K562 (cell line): ENCODE results near the gene ATP5F1C. TPM values are rescaled to one million over a fixed set of nuclear protein-coding genes. Genes with fewer than 3 reads are reported as not detected.

ENCODE experiments used
- ARID2 ChIP-seq: fragments of 450-650 bp; IDR thresholded peaks from 2 replicates; pipeline ENCODE4 v1.6.1; 2017; ENCODE audit warnings: antibody characterized with exemption, mild to moderate bottlenecking
- BHLHE40 ChIP-seq: IDR thresholded peaks from 2 replicates; pipeline ENCODE4 v1.6.1; 2011; ENCODE audit warnings: low read length, improper control_type of control experiment
- BRD4 ChIP-seq: fragments of 200-600 bp; sonication (generic); IDR thresholded peaks from 2 replicates; pipeline ENCODE4 v1.6.1; 2017; ENCODE audit warnings: inconsistent platforms
- DACH1 ChIP-seq: fragments of 450-650 bp; IDR thresholded peaks from 2 replicates; pipeline ENCODE4 v1.6.1; 2018; ENCODE audit not compliant: partially characterized antibody
- HNRNPL ChIP-seq: fragments of 200-400 bp; formaldehyde crosslinking; IDR thresholded peaks from 2 replicates; pipeline ENCODE4 v1.6.1; 2017; ENCODE audit warnings: low read depth, mild to moderate bottlenecking, low read length
- NCOA2 ChIP-seq, 2 experiments: fragments of 450-650 bp; IDR thresholded peaks; 2 replicates each; pipeline ENCODE4 v1.6.1; 2018; ENCODE audit warnings: mild to moderate bottlenecking in 2 of 2, moderate library complexity in 1 of 2; ENCODE audit not compliant: partially characterized antibody in 2 of 2
- NFATC3 ChIP-seq: fragments of 450-650 bp; IDR thresholded peaks from 2 replicates; pipeline ENCODE4 v1.6.1; 2017; ENCODE audit warnings: mild to moderate bottlenecking
- POLR2AphosphoS2 ChIP-seq: IDR thresholded peaks from 2 replicates; pipeline ENCODE4 v1.6.1; 2012; ENCODE audit warnings: low read length, improper control_type of control experiment
- PTRF ChIP-seq: fragments of 450-650 bp; IDR thresholded peaks from 2 replicates; pipeline ENCODE4 v1.6.1; 2016; ENCODE audit warnings: mild to moderate bottlenecking, missing genetic modification characterization, missing compliant biosample characterization
- RFX5 ChIP-seq: IDR thresholded peaks from 2 replicates; pipeline ENCODE4 v1.6.1; 2011; ENCODE audit warnings: low read depth, mild to moderate bottlenecking, improper control_type of control experiment, low read length
- SAFB2 ChIP-seq: fragments of 200-400 bp; formaldehyde crosslinking; IDR thresholded peaks from 2 replicates; pipeline ENCODE4 v1.6.1; 2018; ENCODE audit warnings: borderline replicate concordance, low read length, low read depth, moderate library complexity; ENCODE audit not compliant: severe bottlenecking
- TSC22D4 ChIP-seq: fragments of 450-650 bp; IDR thresholded peaks from 2 replicates; pipeline ENCODE4 v1.6.1; 2016; ENCODE audit warnings: missing genetic modification characterization, missing biosample characterization, control low read depth
- XRCC4 ChIP-seq: IDR thresholded peaks from one replicate; pipeline ENCODE4 v1.6.1; 2011; ENCODE audit not compliant: insufficient read depth, insufficient read length; ENCODE audit errors: extremely low read depth
- ZC3H8 ChIP-seq: fragments of 450-650 bp; IDR thresholded peaks from 2 replicates; pipeline ENCODE4 v1.6.1; 2017
- ZNF124 ChIP-seq: sonication (generic); formaldehyde crosslinking; IDR thresholded peaks from 2 replicates; pipeline ENCODE4 v1.8.1; 2022; ENCODE audit warnings: missing genetic modification reagents
- ZNF3 ChIP-seq: fragments of 250-450 bp; sonication (Bioruptor Pico); IDR thresholded peaks from 2 replicates; pipeline ENCODE4 v1.5.0; 2021; ENCODE audit warnings: mild to moderate bottlenecking, moderate library complexity
- ZNF644 ChIP-seq: fragments of 200-800 bp; sonication (Bioruptor generic); IDR thresholded peaks from 2 replicates; pipeline ENCODE4 v1.6.1; 2016; ENCODE audit warnings: low read depth, missing genetic modification characterization, missing compliant biosample characterization
- polyA plus RNA-seq, 8 experiments: library from polyadenylated mRNA; depleted of rRNA in 4 of 8; stranded (reverse) in 5 of 8; unstranded in 3 of 8; fragments of >200 nt; fragmentation: Nextera tagmentation in 2 of 8; fragmentation: Illumina TruSeq in 1 of 8; extraction: Ambion mirVana in 2 of 8; extraction: Trizol in 1 of 8; gene quantifications; 2 replicates each; pipeline versions ENCODE4 v1.2.1 to v1.2.3, GENCODE V29; 2011 to 2014; ENCODE audit warnings: inconsistent platforms in 1 of 8, missing spikeins in 1 of 8
- total RNA-seq, 7 experiments: library from RNA; depleted of rRNA in 6 of 7; stranded (reverse); fragments of >200 nt in 6 of 7; fragmentation: Illumina TruSeq in 2 of 7; extraction: Trizol in 2 of 7; gene quantifications; 2 replicates each; pipeline versions ENCODE4 v1.2.1 to v1.2.3, GENCODE V29; 2011 to 2021; ENCODE audit warnings: low replicate concordance in 1 of 7
- TF ChIP-seq, protein P1 (sequence below): fragments of 250-450 bp; sonication (Bioruptor Pico); IDR thresholded peaks from 2 replicates; pipeline ENCODE4 v1.8.0; 2022; ENCODE audit warnings: moderate library complexity, mild to moderate bottlenecking, inconsistent platforms
- TF ChIP-seq, protein P2 (sequence below): sonication (generic); formaldehyde crosslinking; IDR thresholded peaks from 2 replicates; pipeline ENCODE4 v1.8.0; 2022; ENCODE audit warnings: mild to moderate bottlenecking, missing genetic modification reagents
- TF ChIP-seq, protein P3 (sequence below): fragments of 250-450 bp; sonication (Bioruptor Pico); IDR thresholded peaks from 2 replicates; pipeline ENCODE4 v1.5.1; 2021; ENCODE audit warnings: mild to moderate bottlenecking
- TF ChIP-seq, protein P4 (sequence below): fragments of 450-650 bp; conservative IDR thresholded peaks from 2 replicates; pipeline ENCODE4 v1.6.1; 2016; ENCODE audit warnings: missing genetic modification characterization, low read depth, mild to moderate bottlenecking, missing compliant biosample characterization, moderate library complexity
- TF ChIP-seq, protein P5 (sequence below): fragments of 200-800 bp; sonication (Bioruptor generic); IDR thresholded peaks from 2 replicates; pipeline ENCODE4 v1.6.1; 2017; ENCODE audit warnings: missing genetic modification characterization, missing compliant biosample characterization

ATP5F1C gene
- total and polyA plus RNA-seq, 9 of the 15 experiments (the other 6 are each of a cell fraction or from before 2014, with no cell fraction given), result 389 to 1,475 (median 559) TPM

DNA sequence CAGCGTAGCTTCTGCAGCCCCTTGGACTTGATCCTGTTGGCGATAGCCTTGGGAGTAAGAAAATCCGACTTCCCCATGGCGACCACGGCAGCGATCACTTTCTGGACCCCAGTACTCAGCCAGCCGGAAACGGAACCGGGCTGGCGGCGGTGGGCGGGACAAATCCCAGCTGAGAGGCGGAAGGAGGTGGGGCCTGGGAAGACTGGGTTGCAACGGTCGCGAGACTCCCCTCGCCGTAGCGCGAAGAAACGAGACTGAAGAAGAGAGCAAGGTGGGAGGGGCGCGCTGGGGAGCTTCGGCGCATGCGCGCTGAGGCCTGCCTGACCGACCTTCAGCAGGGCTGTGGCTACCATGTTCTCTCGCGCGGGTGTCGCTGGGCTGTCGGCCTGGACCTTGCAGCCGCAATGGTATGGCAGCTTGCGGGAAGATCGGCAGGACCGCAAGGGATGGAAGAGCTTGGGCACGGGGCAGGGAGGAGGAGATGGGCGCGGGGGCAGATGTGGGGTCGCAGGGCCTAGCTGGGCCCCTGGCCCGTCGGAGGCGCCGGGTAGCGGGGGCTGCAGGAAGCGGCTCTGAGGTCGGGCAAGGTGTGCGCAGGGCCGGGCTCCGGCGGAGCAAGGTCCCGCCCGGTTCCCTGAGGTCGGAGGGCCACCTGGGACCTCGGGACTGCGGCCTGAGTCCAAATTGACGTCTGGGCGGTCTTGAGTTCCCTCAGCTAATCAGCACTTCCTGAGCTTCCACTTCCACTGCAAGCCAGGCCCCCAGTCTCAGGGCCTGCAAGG, at the start of gene ATP5F1C, which contains the start of gene KIN (continued):
- TF ChIP-seq ZNF124, result no peak
- TF ChIP-seq, protein P1, sequence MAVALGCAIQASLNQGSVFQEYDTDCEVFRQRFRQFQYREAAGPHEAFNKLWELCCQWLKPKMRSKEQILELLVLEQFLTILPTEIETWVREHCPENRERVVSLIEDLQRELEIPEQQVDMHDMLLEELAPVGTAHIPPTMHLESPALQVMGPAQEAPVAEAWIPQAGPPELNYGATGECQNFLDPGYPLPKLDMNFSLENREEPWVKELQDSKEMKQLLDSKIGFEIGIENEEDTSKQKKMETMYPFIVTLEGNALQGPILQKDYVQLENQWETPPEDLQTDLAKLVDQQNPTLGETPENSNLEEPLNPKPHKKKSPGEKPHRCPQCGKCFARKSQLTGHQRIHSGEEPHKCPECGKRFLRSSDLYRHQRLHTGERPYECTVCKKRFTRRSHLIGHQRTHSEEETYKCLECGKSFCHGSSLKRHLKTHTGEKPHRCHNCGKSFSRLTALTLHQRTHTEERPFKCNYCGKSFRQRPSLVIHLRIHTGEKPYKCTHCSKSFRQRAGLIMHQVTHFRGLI (CRISPR knock-in tag), result no peak
- TF ChIP-seq ZC3H8, result no peak
- TF ChIP-seq TSC22D4, result no peak
- peak; percentile 71; the same call in 1 of the 2 replicates for TF ChIP-seq BRD4
- TF ChIP-seq, protein P2, sequence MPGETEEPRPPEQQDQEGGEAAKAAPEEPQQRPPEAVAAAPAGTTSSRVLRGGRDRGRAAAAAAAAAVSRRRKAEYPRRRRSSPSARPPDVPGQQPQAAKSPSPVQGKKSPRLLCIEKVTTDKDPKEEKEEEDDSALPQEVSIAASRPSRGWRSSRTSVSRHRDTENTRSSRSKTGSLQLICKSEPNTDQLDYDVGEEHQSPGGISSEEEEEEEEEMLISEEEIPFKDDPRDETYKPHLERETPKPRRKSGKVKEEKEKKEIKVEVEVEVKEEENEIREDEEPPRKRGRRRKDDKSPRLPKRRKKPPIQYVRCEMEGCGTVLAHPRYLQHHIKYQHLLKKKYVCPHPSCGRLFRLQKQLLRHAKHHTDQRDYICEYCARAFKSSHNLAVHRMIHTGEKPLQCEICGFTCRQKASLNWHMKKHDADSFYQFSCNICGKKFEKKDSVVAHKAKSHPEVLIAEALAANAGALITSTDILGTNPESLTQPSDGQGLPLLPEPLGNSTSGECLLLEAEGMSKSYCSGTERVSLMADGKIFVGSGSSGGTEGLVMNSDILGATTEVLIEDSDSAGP (CRISPR knock-in tag), result no peak
- no peak for TF ChIP-seq PTRF (tag)
- no peak for TF ChIP-seq XRCC4
- TF ChIP-seq ZNF644 (tag), result no peak
- TF ChIP-seq, protein P3, sequence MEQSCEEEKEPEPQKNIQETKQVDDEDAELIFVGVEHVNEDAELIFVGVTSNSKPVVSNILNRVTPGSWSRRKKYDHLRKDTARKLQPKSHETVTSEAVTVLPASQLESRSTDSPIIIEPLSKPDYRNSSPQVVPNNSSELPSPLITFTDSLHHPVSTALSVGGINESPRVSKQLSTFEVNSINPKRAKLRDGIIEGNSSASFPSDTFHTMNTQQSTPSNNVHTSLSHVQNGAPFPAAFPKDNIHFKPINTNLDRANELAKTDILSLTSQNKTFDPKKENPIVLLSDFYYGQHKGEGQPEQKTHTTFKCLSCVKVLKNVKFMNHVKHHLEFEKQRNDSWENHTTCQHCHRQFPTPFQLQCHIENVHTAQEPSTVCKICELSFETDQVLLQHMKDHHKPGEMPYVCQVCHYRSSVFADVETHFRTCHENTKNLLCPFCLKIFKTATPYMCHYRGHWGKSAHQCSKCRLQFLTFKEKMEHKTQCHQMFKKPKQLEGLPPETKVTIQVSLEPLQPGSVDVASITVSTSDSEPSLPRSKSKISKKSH (CRISPR knock-in tag), result no peak
- TF ChIP-seq ARID2, result no peak; the same call in 1 of the 2 replicates
- TF ChIP-seq, protein P4, sequence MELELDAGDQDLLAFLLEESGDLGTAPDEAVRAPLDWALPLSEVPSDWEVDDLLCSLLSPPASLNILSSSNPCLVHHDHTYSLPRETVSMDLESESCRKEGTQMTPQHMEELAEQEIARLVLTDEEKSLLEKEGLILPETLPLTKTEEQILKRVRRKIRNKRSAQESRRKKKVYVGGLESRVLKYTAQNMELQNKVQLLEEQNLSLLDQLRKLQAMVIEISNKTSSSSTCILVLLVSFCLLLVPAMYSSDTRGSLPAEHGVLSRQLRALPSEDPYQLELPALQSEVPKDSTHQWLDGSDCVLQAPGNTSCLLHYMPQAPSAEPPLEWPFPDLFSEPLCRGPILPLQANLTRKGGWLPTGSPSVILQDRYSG (tag), result no peak
- no peak for TF ChIP-seq ZNF3 (CRISPR knock-in tag)
- TF ChIP-seq POLR2AphosphoS2, result peak; percentile 23; the same call in 1 of the 2 replicates
- TF ChIP-seq RFX5, result no peak
- TF ChIP-seq NFATC3, result no peak
- TF ChIP-seq SAFB2, result no peak
- TF ChIP-seq, protein P5, sequence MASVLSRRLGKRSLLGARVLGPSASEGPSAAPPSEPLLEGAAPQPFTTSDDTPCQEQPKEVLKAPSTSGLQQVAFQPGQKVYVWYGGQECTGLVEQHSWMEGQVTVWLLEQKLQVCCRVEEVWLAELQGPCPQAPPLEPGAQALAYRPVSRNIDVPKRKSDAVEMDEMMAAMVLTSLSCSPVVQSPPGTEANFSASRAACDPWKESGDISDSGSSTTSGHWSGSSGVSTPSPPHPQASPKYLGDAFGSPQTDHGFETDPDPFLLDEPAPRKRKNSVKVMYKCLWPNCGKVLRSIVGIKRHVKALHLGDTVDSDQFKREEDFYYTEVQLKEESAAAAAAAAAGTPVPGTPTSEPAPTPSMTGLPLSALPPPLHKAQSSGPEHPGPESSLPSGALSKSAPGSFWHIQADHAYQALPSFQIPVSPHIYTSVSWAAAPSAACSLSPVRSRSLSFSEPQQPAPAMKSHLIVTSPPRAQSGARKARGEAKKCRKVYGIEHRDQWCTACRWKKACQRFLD (CRISPR knock-in tag), result no peak
- TF ChIP-seq NCOA2 (IDR thresholded peaks at IDR 0.05; ENCODE audit: partially characterized antibody in 2 of 2), result no peak
- peak; percentile 97 for TF ChIP-seq DACH1
- no peak for TF ChIP-seq BHLHE40
- no peak for TF ChIP-seq HNRNPL
